ENCODE data around the gene PTMS.

Gene PTMS

DNA sequence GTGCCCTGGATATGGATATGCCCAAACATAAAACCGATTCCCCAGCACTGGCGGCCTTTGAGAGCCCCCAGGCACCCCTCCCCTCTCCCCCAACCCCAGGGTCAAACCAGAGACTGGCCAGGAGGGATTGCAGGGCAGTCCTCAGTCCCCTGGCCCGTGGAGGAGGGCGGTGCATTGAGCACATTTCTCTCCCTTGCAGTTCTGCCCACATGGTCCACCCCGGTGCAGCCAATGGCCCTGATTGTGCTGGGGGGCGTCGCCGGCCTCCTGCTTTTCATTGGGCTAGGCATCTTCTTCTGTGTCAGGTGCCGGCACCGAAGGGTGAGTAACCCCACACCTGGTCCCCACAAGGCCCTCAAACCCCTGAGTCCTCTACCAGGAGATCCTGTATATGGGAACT is 52.1 kb downstream of the PTMS start:
- H4K20me1 ChIP-seq, result peaks cover 11% of the 10 kb centered on the region; the same call in 1 of the 2 replicates
- peaks cover 20% of the 10 kb centered on the region for H3K4me1 ChIP-seq
- H3K4me3 ChIP-seq, result no peak overlapping the region
- peaks cover 77% of the 10 kb centered on the region for H3K27me3 ChIP-seq
- H3K9me3 ChIP-seq, result no peaks in the 10 kb centered on the region
- H3K4me2 ChIP-seq, result no peak overlapping the region
- TF ChIP-seq Cebpa-rat (IDR thresholded peaks at IDR 0.05), result no peak
- H3K36me3 ChIP-seq, result no peaks in the 10 kb centered on the region
- no peak overlapping the region for H3K9ac ChIP-seq
- no peak overlapping the region for H3K27ac ChIP-seq

DNA sequence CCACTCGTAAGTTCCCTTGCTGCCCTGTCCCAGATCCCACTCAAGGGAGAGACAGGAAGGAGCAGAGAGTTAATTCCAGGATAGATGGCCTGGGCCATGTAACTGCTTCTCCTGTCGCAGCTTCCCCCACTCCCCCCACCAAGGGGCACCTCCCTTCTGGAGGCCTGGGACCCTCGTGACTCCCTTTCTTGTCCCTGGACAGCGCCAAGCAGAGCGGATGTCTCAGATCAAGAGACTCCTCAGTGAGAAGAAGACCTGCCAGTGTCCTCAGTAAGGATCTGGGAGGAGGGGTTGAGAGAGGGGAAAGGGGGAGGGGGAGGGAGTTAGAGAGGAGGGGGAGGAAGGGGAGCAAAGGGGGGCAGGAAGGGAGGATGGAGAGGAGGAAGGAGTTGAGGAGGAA is 52.5 kb downstream of the PTMS start:
- peaks cover 20% of the 10 kb centered on the region for H3K4me1 ChIP-seq
- H3K4me2 ChIP-seq, result no peak overlapping the region
- H4K20me1 ChIP-seq, result peaks cover 15% of the 10 kb centered on the region; the same call in 1 of the 2 replicates
- no peak for TF ChIP-seq Cebpa-rat (IDR thresholded peaks at IDR 0.05)
- no peak overlapping the region for H3K9ac ChIP-seq
- no peak overlapping the region for H3K27ac ChIP-seq
- no peaks in the 10 kb centered on the region for H3K9me3 ChIP-seq
- no peak overlapping the region for H3K4me3 ChIP-seq
- no peaks in the 10 kb centered on the region for H3K36me3 ChIP-seq
- H3K27me3 ChIP-seq, result peaks cover 78% of the 10 kb centered on the region

DNA sequence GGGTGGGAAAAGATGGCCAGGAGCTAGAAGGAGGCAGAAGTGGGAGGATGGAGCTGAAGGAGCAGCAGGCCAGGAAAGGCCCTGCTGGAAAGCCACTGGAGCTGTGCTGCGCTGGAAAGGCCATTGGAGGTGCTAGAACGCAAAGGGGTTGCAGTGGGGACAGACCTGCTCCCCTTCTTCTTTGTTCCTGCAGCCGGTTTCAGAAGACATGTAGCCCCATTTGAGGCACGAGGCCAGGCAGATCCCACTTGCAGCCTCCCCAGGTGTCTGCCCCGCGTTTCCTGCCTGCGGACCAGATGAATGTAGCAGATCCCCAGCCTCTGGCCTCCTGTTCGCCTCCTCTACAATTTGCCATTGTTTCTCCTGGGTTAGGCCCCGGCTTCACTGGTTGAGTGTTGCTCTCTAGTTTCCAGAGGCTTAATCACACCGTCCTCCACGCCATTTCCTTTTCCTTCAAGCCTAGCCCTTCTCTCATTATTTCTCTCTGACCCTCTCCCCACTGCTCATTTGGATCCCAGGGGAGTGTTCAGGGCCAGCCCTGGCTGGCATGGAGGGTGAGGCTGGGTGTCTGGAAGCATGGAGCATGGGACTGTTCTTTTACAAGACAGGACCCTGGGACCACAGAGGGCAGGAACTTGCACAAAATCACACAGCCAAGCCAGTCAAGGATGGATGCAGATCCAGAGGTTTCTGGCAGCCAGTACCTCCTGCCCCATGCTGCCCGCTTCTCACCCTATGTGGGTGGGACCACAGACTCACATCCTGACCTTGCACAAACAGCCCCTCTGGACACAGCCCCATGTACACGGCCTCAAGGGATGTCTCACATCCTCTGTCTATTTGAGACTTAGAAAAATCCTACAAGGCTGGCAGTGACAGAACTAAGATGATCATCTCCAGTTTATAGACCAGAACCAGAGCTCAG is 53.2 kb downstream of the PTMS start:
- H3K9ac ChIP-seq, result no peak overlapping the region
- H3K9me3 ChIP-seq, result no peaks in the 10 kb centered on the region
- no peak overlapping the region for H3K4me2 ChIP-seq
- H3K27me3 ChIP-seq, result peaks cover 78% of the 10 kb centered on the region
- H3K4me1 ChIP-seq, result peaks cover 17% of the 10 kb centered on the region
- no peak overlapping the region for H3K4me3 ChIP-seq
- no peak for TF ChIP-seq Cebpa-rat (IDR thresholded peaks at IDR 0.05)
- H3K36me3 ChIP-seq, result no peaks in the 10 kb centered on the region
- H3K27ac ChIP-seq, result no peak overlapping the region
- H4K20me1 ChIP-seq, result peaks cover 15% of the 10 kb centered on the region; the same call in 1 of the 2 replicates

DNA sequence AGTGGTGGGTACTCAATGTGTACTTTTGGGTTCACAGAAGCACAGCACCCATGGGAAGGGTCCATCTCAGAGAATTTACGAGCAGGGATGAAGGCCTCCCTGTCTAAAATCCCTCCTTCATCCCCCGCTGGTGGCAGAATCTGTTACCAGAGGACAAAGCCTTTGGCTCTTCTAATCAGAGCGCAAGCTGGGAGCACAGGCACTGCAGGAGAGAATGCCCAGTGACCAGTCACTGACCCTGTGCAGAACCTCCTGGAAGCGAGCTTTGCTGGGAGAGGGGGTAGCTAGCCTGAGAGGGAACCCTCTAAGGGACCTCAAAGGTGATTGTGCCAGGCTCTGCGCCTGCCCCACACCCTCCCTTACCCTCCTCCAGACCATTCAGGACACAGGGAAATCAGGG is 54.0 kb downstream of the PTMS start:
- H3K4me2 ChIP-seq, result no peak overlapping the region
- H4K20me1 ChIP-seq, result peaks cover 22% of the 10 kb centered on the region; the same call in 1 of the 2 replicates
- H3K4me1 ChIP-seq, result peaks cover 11% of the 10 kb centered on the region; the same call in 1 of the 2 replicates
- no peak overlapping the region for H3K27ac ChIP-seq
- H3K4me3 ChIP-seq, result no peak overlapping the region
- no peak for TF ChIP-seq Cebpa-rat (IDR thresholded peaks at IDR 0.05)
- peaks cover 78% of the 10 kb centered on the region for H3K27me3 ChIP-seq
- H3K36me3 ChIP-seq, result no peaks in the 10 kb centered on the region
- H3K9me3 ChIP-seq, result no peaks in the 10 kb centered on the region
- H3K9ac ChIP-seq, result no peak overlapping the region
